Measurements from ENCODE around the gene PLCD3.

DNA sequence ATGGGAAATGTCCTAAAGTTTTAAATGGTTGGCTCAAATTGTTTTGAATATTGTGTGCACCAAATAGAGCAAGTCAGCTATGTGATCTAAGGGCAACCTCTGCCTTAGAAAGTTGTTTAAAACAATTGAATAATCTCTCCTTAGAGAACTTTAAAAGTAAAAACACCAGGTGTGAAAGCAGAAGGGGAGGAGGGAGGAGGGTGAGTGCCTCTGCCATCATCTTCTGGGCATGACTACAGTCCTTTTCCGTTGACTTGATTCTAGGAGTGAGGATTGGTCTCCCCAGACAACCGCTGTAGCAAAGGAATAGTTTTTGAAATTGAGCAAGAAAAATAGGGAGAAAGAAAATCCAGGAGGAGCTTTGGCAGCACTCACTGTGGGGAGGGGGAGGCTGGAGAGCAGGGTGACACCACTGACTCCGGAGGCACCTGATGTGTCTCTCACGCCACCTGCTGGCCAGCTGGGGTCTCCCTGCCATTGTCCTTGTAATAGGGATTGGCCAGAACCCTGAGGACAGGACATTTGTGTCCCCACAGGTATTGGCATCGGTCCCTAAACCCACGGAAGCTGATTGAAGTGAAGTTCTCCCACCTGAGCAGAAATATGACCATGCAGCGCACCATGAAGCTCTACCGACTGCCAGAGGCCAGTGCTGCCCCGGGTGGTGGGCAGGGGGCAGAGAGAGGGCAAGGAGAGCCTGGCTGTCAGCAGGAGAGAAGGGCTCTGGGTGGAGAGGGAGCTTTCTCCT is 33.3 kb downstream of the PLCD3 start:
- TF ChIP-seq POLR2AphosphoS5 (IDR thresholded peaks at IDR 0.05): peak in 1 of 3 donors; percentile 26
- TF ChIP-seq POLR2A (IDR thresholded peaks at IDR 0.05): no peak
- TF ChIP-seq, protein P1, sequence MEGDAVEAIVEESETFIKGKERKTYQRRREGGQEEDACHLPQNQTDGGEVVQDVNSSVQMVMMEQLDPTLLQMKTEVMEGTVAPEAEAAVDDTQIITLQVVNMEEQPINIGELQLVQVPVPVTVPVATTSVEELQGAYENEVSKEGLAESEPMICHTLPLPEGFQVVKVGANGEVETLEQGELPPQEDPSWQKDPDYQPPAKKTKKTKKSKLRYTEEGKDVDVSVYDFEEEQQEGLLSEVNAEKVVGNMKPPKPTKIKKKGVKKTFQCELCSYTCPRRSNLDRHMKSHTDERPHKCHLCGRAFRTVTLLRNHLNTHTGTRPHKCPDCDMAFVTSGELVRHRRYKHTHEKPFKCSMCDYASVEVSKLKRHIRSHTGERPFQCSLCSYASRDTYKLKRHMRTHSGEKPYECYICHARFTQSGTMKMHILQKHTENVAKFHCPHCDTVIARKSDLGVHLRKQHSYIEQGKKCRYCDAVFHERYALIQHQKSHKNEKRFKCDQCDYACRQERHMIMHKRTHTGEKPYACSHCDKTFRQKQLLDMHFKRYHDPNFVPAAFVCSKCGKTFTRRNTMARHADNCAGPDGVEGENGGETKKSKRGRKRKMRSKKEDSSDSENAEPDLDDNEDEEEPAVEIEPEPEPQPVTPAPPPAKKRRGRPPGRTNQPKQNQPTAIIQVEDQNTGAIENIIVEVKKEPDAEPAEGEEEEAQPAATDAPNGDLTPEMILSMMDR (IDR thresholded peaks at IDR 0.05): peak; percentile 71 to 91

All from suprapubic skin (tissue), 4 donors.